ENCODE measurements around the gene FOXI2.

The FOXI2 gene

GRCh38 chr10:127720142-127720541, 16.8 kb upstream of the FOXI2 start:
- no peak overlapping the region for H3K9ac ChIP-seq (ENCODE audit: low read length)

GRCh38 chr10:127720903-127721302, 16.1 kb upstream of the FOXI2 start:
- peaks cover under 1% of the 10 kb centered on the region; the same call in 1 of the 2 replicates for H3K27me3 ChIP-seq (ENCODE audit: control insufficient read depth, insufficient read depth, low read length)
- no peak overlapping the region for H3K4me3 ChIP-seq (ENCODE audit: low read depth, low read length)
- H3K36me3 ChIP-seq (ENCODE audit: control insufficient read depth, insufficient read depth, low read length), result no peaks in the 10 kb centered on the region
- H3K9ac ChIP-seq (ENCODE audit: low read length), result no peak overlapping the region
- H3K9me3 ChIP-seq (ENCODE audit: control insufficient read depth, insufficient read depth, low read depth, low read length), result no peaks in the 10 kb centered on the region
- no peak overlapping the region for H3K27ac ChIP-seq (ENCODE audit: low read depth, low read length)
- no peaks in the 10 kb centered on the region for H3K4me1 ChIP-seq (ENCODE audit: control insufficient read depth, insufficient read depth, low read length)

More at GRCh38 chr10:127720142-127720541, 16.8 kb upstream of the FOXI2 start:
- H3K27ac ChIP-seq (ENCODE audit: low read depth, low read length), result no peak overlapping the region
- H3K4me1 ChIP-seq (ENCODE audit: control insufficient read depth, insufficient read depth, low read length), result no peaks in the 10 kb centered on the region
- no peaks in the 10 kb centered on the region for H3K36me3 ChIP-seq (ENCODE audit: control insufficient read depth, insufficient read depth, low read length)
- no peaks in the 10 kb centered on the region for H3K27me3 ChIP-seq (ENCODE audit: control insufficient read depth, insufficient read depth, low read length)
- no peak overlapping the region for H3K4me3 ChIP-seq (ENCODE audit: low read depth, low read length)
- H3K9me3 ChIP-seq (ENCODE audit: control insufficient read depth, insufficient read depth, low read depth, low read length), result no peaks in the 10 kb centered on the region

- peaks cover 16% of the 10 kb centered on the region for H3K4me1 ChIP-seq (ENCODE audit: control insufficient read depth, insufficient read depth, low read length)
- no peak overlapping the region for H3K9ac ChIP-seq (ENCODE audit: low read length)
- H3K27ac ChIP-seq (ENCODE audit: low read depth, low read length), result no peak overlapping the region
- H3K27me3 ChIP-seq (ENCODE audit: control insufficient read depth, insufficient read depth, low read length), result peaks cover 92% of the 10 kb centered on the region
- no peaks in the 10 kb centered on the region for H3K9me3 ChIP-seq (ENCODE audit: control insufficient read depth, insufficient read depth, low read depth, low read length)
- H3K4me3 ChIP-seq (ENCODE audit: low read depth, low read length), result peak overlapping the region; percentile 72
- H3K36me3 ChIP-seq (ENCODE audit: control insufficient read depth, insufficient read depth, low read length), result no peaks in the 10 kb centered on the region
These were observed 2.2 kb upstream of the FOXI2 start for GRCh38 chr10:127734753-127735152.

GRCh38 chr10:127735156-127735555, 1.8 kb upstream of the FOXI2 start:
- H3K27ac ChIP-seq (ENCODE audit: low read depth, low read length), result no peak overlapping the region
- peak overlapping the region; percentile 72 for H3K4me3 ChIP-seq (ENCODE audit: low read depth, low read length)
- no peaks in the 10 kb centered on the region for H3K9me3 ChIP-seq (ENCODE audit: control insufficient read depth, insufficient read depth, low read depth, low read length)
- H3K36me3 ChIP-seq (ENCODE audit: control insufficient read depth, insufficient read depth, low read length), result no peaks in the 10 kb centered on the region
- peaks cover 16% of the 10 kb centered on the region for H3K4me1 ChIP-seq (ENCODE audit: control insufficient read depth, insufficient read depth, low read length)
- no peak overlapping the region for H3K9ac ChIP-seq (ENCODE audit: low read length)
- peaks cover 94% of the 10 kb centered on the region for H3K27me3 ChIP-seq (ENCODE audit: control insufficient read depth, insufficient read depth, low read length)

- Histone ChIP-seq H3K27ac (ENCODE audit: low read depth, low read length) (no peak overlapping the region), H3K4me3 (ENCODE audit: low read depth, low read length) (peak overlapping the region; percentile 72), H3K9ac (ENCODE audit: low read length) (no peak overlapping the region), H3K9me3 (ENCODE audit: control insufficient read depth, insufficient read depth, low read depth, low read length) (no peaks in the 10 kb centered on the region), H3K36me3 (ENCODE audit: control insufficient read depth, insufficient read depth, low read length) (no peaks in the 10 kb centered on the region), H3K4me1 (ENCODE audit: control insufficient read depth, insufficient read depth, low read length) (peaks cover 16% of the 10 kb centered on the region), H3K27me3 (ENCODE audit: control insufficient read depth, insufficient read depth, low read length) (peaks cover 94% of the 10 kb centered on the region)
These were observed 1.2 kb upstream of the FOXI2 start for GRCh38 chr10:127735723-127736221.

GRCh38 chr10:127736222-127736914, 617 bp upstream of the FOXI2 start:
- Histone ChIP-seq H3K36me3 (ENCODE audit: control insufficient read depth, insufficient read depth, low read length) (no peaks in the 10 kb centered on the region), H3K27ac (ENCODE audit: low read depth, low read length) (no peak overlapping the region), H3K27me3 (ENCODE audit: control insufficient read depth, insufficient read depth, low read length) (peaks cover 96% of the 10 kb centered on the region), H3K9me3 (ENCODE audit: control insufficient read depth, insufficient read depth, low read depth, low read length) (no peaks in the 10 kb centered on the region), H3K4me3 (ENCODE audit: low read depth, low read length) (peak overlapping the region; percentile 72), H3K4me1 (ENCODE audit: control insufficient read depth, insufficient read depth, low read length) (peaks cover 16% of the 10 kb centered on the region), H3K9ac (ENCODE audit: low read length) (peak overlapping the region; percentile 34)

GRCh38 chr10:127737563-127738511, 852 bp downstream of the FOXI2 start:
- Histone ChIP-seq H3K27ac (ENCODE audit: low read depth, low read length) (no peak overlapping the region), H3K4me1 (ENCODE audit: control insufficient read depth, insufficient read depth, low read length) (peaks cover 16% of the 10 kb centered on the region), H3K9ac (ENCODE audit: low read length) (no peak overlapping the region), H3K27me3 (ENCODE audit: control insufficient read depth, insufficient read depth, low read length) (peaks cover 91% of the 10 kb centered on the region), H3K36me3 (ENCODE audit: control insufficient read depth, insufficient read depth, low read length) (no peaks in the 10 kb centered on the region), H3K9me3 (ENCODE audit: control insufficient read depth, insufficient read depth, low read depth, low read length) (no peaks in the 10 kb centered on the region), H3K4me3 (ENCODE audit: low read depth, low read length) (peak overlapping the region; percentile 72)

GRCh38 chr10:127738512-127739424, 1.8 kb downstream of the FOXI2 start:
- Histone ChIP-seq H3K4me1 (ENCODE audit: control insufficient read depth, insufficient read depth, low read length) (peaks cover 16% of the 10 kb centered on the region), H3K9ac (ENCODE audit: low read length) (no peak overlapping the region), H3K4me3 (ENCODE audit: low read depth, low read length) (peak overlapping the region; percentile 72), H3K36me3 (ENCODE audit: control insufficient read depth, insufficient read depth, low read length) (no peaks in the 10 kb centered on the region), H3K27ac (ENCODE audit: low read depth, low read length) (no peak overlapping the region), H3K27me3 (ENCODE audit: control insufficient read depth, insufficient read depth, low read length) (peaks cover 85% of the 10 kb centered on the region), H3K9me3 (ENCODE audit: control insufficient read depth, insufficient read depth, low read depth, low read length) (no peaks in the 10 kb centered on the region)

GRCh38 chr10:127739908-127740307, 2.9 kb downstream of the FOXI2 start:
- Histone ChIP-seq H3K27ac (ENCODE audit: low read depth, low read length) (no peak overlapping the region), H3K27me3 (ENCODE audit: control insufficient read depth, insufficient read depth, low read length) (peaks cover 81% of the 10 kb centered on the region), H3K9ac (ENCODE audit: low read length) (no peak overlapping the region), H3K4me3 (ENCODE audit: low read depth, low read length) (no peak overlapping the region), H3K4me1 (ENCODE audit: control insufficient read depth, insufficient read depth, low read length) (peaks cover 13% of the 10 kb centered on the region), H3K9me3 (ENCODE audit: control insufficient read depth, insufficient read depth, low read depth, low read length) (no peaks in the 10 kb centered on the region), H3K36me3 (ENCODE audit: control insufficient read depth, insufficient read depth, low read length) (no peaks in the 10 kb centered on the region)

GRCh38 chr10:127740596-127740995, 3.6 kb downstream of the FOXI2 start:
- H3K4me3 ChIP-seq (ENCODE audit: low read depth, low read length), result no peak overlapping the region
- H3K9ac ChIP-seq (ENCODE audit: low read length), result no peak overlapping the region
- H3K27me3 ChIP-seq (ENCODE audit: control insufficient read depth, insufficient read depth, low read length), result peaks cover 74% of the 10 kb centered on the region
- no peaks in the 10 kb centered on the region for H3K36me3 ChIP-seq (ENCODE audit: control insufficient read depth, insufficient read depth, low read length)
- no peak overlapping the region for H3K27ac ChIP-seq (ENCODE audit: low read depth, low read length)
- H3K9me3 ChIP-seq (ENCODE audit: control insufficient read depth, insufficient read depth, low read depth, low read length), result no peaks in the 10 kb centered on the region
- H3K4me1 ChIP-seq (ENCODE audit: control insufficient read depth, insufficient read depth, low read length), result peaks cover 7% of the 10 kb centered on the region

All from HUES6 (cell line).